Lower leg skin (tissue), 4 donors: Measurements from ENCODE around the gene BTD. TPM values are rescaled to one million over a fixed set of nuclear protein-coding genes. Genes with fewer than 3 reads are reported as not detected.

Experiments used
- DNase-seq, 2 donors: peaks; one replicate each; pipeline ENCODE4 v3.0.0-alpha.2; 2019; ENCODE audit warnings: low spot score in 2 of 2
- H3K4me3 ChIP-seq: fragments of 200-600 bp; sonication (generic); 2 replicates; pipeline ENCODE4 v1.5.1; 2017; ENCODE audit warnings: mild to moderate bottlenecking, low read depth; ENCODE audit not compliant: poor library complexity, severe bottlenecking
- POLR2A ChIP-seq, 2 donors: fragments of 450-650 bp; IDR thresholded peaks; one replicate each; pipeline ENCODE4 v1.6.1; 2016 to 2017; ENCODE audit warnings: antibody characterized with exemption in 2 of 2, mild to moderate bottlenecking in 1 of 2, moderate library complexity in 1 of 2
- WGBS, 2 donors: methylation state at CpG; one replicate each; pipeline ENCODE4 v1.1.5; 2018; 5-methylcytosine and 5-hydroxymethylcytosine counted together
- intact Hi-C: fragments of 100-400 bp; cut with DNase I; formaldehyde crosslinking; loops from one replicate; pipeline ENCODE4 v1.15.0; 2023; ENCODE audit warnings: low total_unique reads
- total RNA-seq, 4 donors: library from RNA; depleted of rRNA; stranded (reverse); fragments of >200 nt; gene quantifications; one replicate each; pipeline ENCODE4 v1.1.0, GENCODE V29; 2016
- TF ChIP-seq, protein P1 (sequence below), 3 donors: fragments of 450-650 bp; IDR thresholded peaks; one replicate each; pipeline ENCODE4 v1.5.1; 2016; ENCODE audit warnings: antibody characterized with exemption in 3 of 3, mild to moderate bottlenecking in 3 of 3, moderate library complexity in 2 of 3

The BTD gene
- total RNA-seq, 4 donors from 2014 or later, result 18.1 to 24.6 (median 21.4) TPM

DNA sequence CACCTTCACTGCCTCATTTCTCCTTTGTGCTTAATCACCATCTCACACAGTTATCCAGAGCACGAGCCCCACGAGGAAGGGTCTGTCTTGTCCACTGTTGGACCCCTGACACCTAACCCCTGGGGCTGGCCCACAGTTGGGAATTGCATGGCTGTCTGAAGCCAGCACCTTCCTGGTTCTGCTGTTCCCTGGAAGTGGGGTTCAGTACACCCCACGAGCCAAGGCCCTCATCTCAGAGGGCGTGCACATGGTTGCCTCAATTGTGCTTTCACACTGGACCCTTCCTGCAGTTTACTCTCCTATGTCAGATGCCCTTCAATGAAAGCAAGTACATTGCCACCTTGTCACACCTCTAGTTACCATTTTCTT lies 30.7 kb downstream of the BTD start:
- WGBS, 2 donors, result 96 to 97% methylated on average over 4 of the region's 4 CpGs
- DNase-seq, result no peak
- TF ChIP-seq POLR2A (IDR thresholded peaks at IDR 0.05), result no peak
- TF ChIP-seq, protein P1, sequence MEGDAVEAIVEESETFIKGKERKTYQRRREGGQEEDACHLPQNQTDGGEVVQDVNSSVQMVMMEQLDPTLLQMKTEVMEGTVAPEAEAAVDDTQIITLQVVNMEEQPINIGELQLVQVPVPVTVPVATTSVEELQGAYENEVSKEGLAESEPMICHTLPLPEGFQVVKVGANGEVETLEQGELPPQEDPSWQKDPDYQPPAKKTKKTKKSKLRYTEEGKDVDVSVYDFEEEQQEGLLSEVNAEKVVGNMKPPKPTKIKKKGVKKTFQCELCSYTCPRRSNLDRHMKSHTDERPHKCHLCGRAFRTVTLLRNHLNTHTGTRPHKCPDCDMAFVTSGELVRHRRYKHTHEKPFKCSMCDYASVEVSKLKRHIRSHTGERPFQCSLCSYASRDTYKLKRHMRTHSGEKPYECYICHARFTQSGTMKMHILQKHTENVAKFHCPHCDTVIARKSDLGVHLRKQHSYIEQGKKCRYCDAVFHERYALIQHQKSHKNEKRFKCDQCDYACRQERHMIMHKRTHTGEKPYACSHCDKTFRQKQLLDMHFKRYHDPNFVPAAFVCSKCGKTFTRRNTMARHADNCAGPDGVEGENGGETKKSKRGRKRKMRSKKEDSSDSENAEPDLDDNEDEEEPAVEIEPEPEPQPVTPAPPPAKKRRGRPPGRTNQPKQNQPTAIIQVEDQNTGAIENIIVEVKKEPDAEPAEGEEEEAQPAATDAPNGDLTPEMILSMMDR (IDR thresholded peaks at IDR 0.05), result no peak
- H3K4me3 ChIP-seq, result no peak overlapping the region
- intact Hi-C loops, result loop anchor here (5.0 kb wide), 1 partner anchor 175 kb away; no protein-coding TSS in a partner anchor

DNA sequence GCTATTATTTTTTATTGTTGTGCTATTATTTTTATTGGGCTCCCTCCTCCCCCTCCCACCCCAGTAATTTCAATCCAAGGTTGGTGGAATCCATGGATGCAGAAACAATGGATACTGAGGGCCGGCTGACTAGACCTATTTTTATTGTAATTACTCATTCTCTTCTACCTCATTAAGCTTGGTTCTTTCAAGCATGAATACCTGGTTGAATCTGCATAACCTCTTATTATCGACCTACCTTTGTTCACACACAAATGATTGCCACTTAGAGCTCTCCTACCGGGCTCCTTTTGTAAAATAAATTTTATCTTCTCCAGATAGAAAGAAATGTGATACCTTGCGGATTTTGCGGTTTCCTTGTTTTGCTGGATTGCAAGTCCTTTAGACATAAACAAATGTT lies 31.6 kb downstream of the BTD start:
- TF ChIP-seq, protein P1 (IDR thresholded peaks at IDR 0.05), result no peak
- no peak for TF ChIP-seq POLR2A (IDR thresholded peaks at IDR 0.05)
- no peak for DNase-seq
- no peak overlapping the region for H3K4me3 ChIP-seq
- intact Hi-C loops, result loop anchor here (5.0 kb wide), 1 partner anchor 174 kb away; no protein-coding TSS in a partner anchor
- 94 to 96% methylated on average over 5 of the region's 5 CpGs for WGBS, 2 donors

DNA sequence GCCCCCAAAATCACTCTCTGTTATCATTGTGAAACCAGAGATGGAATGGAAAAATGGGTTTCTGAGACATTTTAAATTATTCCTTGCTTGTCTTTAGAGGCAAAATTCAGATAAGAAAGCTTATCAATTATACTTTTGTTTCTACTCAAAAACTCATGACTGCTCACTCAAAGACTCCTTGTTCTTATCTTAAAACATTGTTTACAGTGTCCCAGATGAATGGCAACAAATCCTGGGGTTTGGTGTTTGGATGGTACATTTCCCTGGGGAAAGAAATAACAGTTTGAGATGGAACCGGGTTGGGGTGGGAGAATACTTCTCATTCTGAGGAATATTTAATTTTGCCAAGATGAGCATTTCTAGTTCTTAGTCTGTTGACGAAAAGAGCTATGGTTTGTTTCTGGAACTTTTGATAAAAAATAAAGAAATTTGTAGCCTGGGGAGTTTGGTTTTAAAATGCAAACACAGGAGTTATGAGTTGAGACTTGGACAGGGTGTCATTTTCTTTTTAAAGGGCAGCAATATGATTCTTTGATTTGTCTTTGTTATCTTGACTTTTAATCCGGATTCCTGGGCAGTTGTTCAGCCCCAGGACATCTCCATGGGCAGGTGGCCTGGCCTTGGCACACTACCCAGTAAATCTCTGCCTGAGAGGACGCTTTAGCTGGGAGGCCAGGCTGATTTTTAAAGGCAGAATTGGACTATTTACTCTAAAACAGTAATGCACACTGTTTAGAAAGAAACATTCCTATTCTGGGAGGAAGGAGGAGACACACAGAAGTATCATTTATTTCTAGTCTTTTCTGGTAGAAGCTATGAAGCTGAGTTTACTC lies 32.4 kb downstream of the BTD start:
- intact Hi-C loops, result loop anchor here (5.0 kb wide), 1 partner anchor 173 kb away; no protein-coding TSS in a partner anchor
- no peak overlapping the region for H3K4me3 ChIP-seq
- no peak for TF ChIP-seq POLR2A (IDR thresholded peaks at IDR 0.05)
- TF ChIP-seq, protein P1 (IDR thresholded peaks at IDR 0.05), result no peak
- 29 to 36% methylated on average over 4 of the region's 4 CpGs for WGBS, 2 donors
- no peak for DNase-seq

DNA sequence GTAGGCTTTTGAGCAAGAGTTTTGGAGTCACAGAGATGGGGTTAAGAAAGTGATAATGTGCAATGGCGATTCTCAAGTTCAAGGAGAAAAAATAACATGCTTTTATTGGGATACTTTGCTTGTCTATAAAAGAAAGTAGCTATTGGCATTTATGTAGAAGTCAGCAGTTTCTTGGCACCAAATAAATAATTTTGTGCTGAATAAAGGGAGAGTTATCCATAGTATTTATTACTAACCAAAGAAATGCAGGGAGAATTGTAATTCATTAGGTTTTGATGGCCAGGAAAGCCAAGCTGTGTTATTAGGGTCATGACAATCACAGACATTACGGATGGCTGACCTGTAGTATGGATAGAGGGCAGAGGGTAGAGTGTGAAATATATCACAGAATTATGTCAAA lies 33.1 kb downstream of the BTD start:
- no peak for DNase-seq
- H3K4me3 ChIP-seq, result no peak overlapping the region
- intact Hi-C loops, result loop anchor here (5.0 kb wide), 1 partner anchor 173 kb away; no protein-coding TSS in a partner anchor
- TF ChIP-seq, protein P1 (IDR thresholded peaks at IDR 0.05), result no peak
- TF ChIP-seq POLR2A (IDR thresholded peaks at IDR 0.05), result no peak
- WGBS, 2 donors, result 49 to 54% methylated on average over 2 of the region's 2 CpGs

DNA sequence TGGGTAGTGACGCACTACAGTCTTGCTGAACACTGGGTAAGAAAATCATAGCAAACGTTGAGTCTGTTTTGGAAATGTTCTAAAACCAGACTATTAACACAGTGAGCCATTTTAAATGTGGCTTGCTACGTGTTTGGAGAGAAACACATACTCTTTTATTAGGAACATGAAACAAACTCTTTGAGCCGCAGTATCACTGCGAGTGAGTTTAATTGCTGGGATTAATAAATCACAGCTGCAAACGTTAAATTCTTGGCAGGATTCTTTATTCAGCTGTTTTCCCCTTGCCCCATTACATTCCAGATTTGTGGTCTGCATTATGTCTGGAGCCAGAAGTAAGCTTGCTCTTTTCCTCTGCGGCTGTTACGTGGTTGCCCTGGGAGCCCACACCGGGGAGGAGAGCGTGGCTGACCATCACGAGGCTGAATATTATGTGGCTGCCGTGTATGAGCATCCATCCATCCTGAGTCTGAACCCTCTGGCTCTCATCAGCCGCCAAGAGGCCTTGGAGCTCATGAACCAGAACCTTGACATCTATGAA lies 33.6 kb downstream of the BTD start:
- WGBS, 2 donors, result 44% methylated on average over 13 of the region's 13 CpGs
- no peak for DNase-seq

More for the DNA sequence above, 33.6 kb downstream of the BTD start:
- no peak overlapping the region for H3K4me3 ChIP-seq
- intact Hi-C loops, result no loop called here
- TF ChIP-seq POLR2A (IDR thresholded peaks at IDR 0.05), result no peak
- TF ChIP-seq, protein P1 (IDR thresholded peaks at IDR 0.05), result no peak
